HepG2 (cell line): ENCODE data around the gene PPP4R2. TPM values are rescaled to one million over a fixed set of nuclear protein-coding genes. Genes with fewer than 3 reads are reported as not detected.

Experiments used
- ATAC-seq: fragments of 200-7000 bp; cut with Tn5 transposase; 3 replicates; pipeline ENCODE4 v1.9.1; 2020; ENCODE audit warnings: mild to moderate bottlenecking, moderate library complexity
- BruUV-seq: library from RNA; stranded (reverse); fragments of 400-500 nt; replicated peaks from 2 replicates; lab custom pipeline; 2021; lab: Mats Ljungman, UMichigan
- CTCF ChIA-PET: fragments of 300-600 bp; formaldehyde crosslinking; extraction: SDS; loops from one replicate; lab custom pipeline; 2021; ENCODE audit warnings: low total read pairs, inconsistent platforms, low intra/inter-chr PET ratio; lab: Yijun Ruan, JAX
- POLR2A ChIA-PET: fragments of 350-600 bp; sonication (Branson Sonifier 250); formaldehyde crosslinking; loops from one replicate; lab custom pipeline; 2020; ENCODE audit warnings: antibody characterized with exemption, inconsistent platforms; lab: Yijun Ruan, JAX
- DNase-seq: peaks from one replicate; pipeline ENCODE4 v3.0.0-alpha.2; 2015; ENCODE audit warnings: low spot score
- FAIRE-seq: peaks from 3 replicates; lab custom pipeline; 2011; peaks lifted over from hg19 to GRCh38; lab: Jason Lieb, UNC
- H2AFZ ChIP-seq: one replicate; pipeline ENCODE4 v1.6.1; 2011; ENCODE audit warnings: low read length, inconsistent platforms
- H3K27ac ChIP-seq: fragments of 300-600 bp; 3 replicates; pipeline ENCODE4 v1.8.0; 2011; ENCODE audit warnings: mixed run types, mild to moderate bottlenecking, mixed read lengths, low read length, inconsistent platforms; ENCODE audit not compliant: insufficient read depth; ENCODE audit errors: extremely low read length
- H3K27me3 ChIP-seq, 2 experiments: fragments of 200-600 bp in 1 of 2; 2 replicates in 1 of 2; 3 replicates in 1 of 2; pipeline versions ENCODE4 v1.6.0 to v1.8.0; 2011; ENCODE audit warnings: low read length in 2 of 2, mild to moderate bottlenecking in 2 of 2, moderate library complexity in 2 of 2, inconsistent platforms in 1 of 2; ENCODE audit not compliant: insufficient read depth in 2 of 2, control insufficient read depth in 1 of 2
- H3K36me3 ChIP-seq, 2 experiments: fragments of 200-600 bp in 1 of 2; replicated peaks in 1 of 2; 2 replicates in 1 of 2; 3 replicates in 1 of 2; pipeline versions ENCODE4 v1.5.1 to v1.8.0; 2011; ENCODE audit warnings: low read length in 2 of 2, inconsistent platforms in 1 of 2; ENCODE audit not compliant: insufficient read depth in 2 of 2, control insufficient read depth in 1 of 2
- H3K4me1 ChIP-seq: 2 replicates; pipeline ENCODE4 v1.5.1; 2012; ENCODE audit warnings: low read length, inconsistent platforms; ENCODE audit not compliant: insufficient read depth
- H3K4me2 ChIP-seq: 2 replicates; pipeline ENCODE4 v1.6.0; 2011; ENCODE audit warnings: low read depth, low read length, inconsistent platforms
- H3K4me3 ChIP-seq, 3 experiments: fragments of 200-600 bp in 1 of 3; sonication (generic), shearing (Covaris generic) in 1 of 3; replicated peaks in 1 of 3; 2 replicates each; pipeline ENCODE4 v1.5.1; 2011 to 2016; ENCODE audit warnings: low read length in 3 of 3, inconsistent platforms in 2 of 3, low read depth in 2 of 3, mild to moderate bottlenecking in 2 of 3, control low read depth in 1 of 3, mixed read lengths in 1 of 3; ENCODE audit not compliant: insufficient read depth in 1 of 3
- H3K79me2 ChIP-seq: one replicate; pipeline ENCODE4 v1.6.1; 2011; ENCODE audit warnings: low read length, inconsistent platforms; ENCODE audit not compliant: insufficient read depth
- H3K9ac ChIP-seq: 2 replicates; pipeline ENCODE4 v1.6.0; 2011; ENCODE audit warnings: mild to moderate bottlenecking, low read depth, low read length, inconsistent platforms; ENCODE audit not compliant: insufficient read depth
- H3K9me3 ChIP-seq: 2 replicates; pipeline ENCODE4 v1.5.1; 2012; ENCODE audit warnings: mild to moderate bottlenecking, low read length
- H4K20me1 ChIP-seq: 2 replicates; pipeline ENCODE4 v1.6.0; 2011; ENCODE audit warnings: inconsistent platforms, mild to moderate bottlenecking, low read length, moderate library complexity; ENCODE audit not compliant: insufficient read depth
- ATF4 ChIP-seq, 2 experiments: fragments of 450-650 bp in 1 of 2; sonication (generic) in 1 of 2; formaldehyde crosslinking; IDR thresholded peaks; 2 replicates each; pipeline versions ENCODE4 v1.5.0 to v1.8.0; 2020 to 2022; ENCODE audit warnings: mild to moderate bottlenecking in 1 of 2, missing genetic modification reagents in 1 of 2
- CERS6 ChIP-seq: sonication (generic); formaldehyde crosslinking; IDR thresholded peaks from 2 replicates; pipeline ENCODE4 v1.5.0; 2020; ENCODE audit warnings: missing genetic modification reagents
- FOXC1 ChIP-seq: sonication (generic); formaldehyde crosslinking; IDR thresholded peaks from 2 replicates; pipeline ENCODE4 v1.8.0; 2022; ENCODE audit warnings: mild to moderate bottlenecking, missing genetic modification reagents, borderline replicate concordance
- HOXA3 ChIP-seq: sonication (generic); formaldehyde crosslinking; IDR thresholded peaks from 2 replicates; pipeline ENCODE4 v1.5.0; 2020; ENCODE audit warnings: missing genetic modification reagents
- IKZF4 ChIP-seq: sonication (generic); formaldehyde crosslinking; IDR thresholded peaks from 2 replicates; pipeline ENCODE4 v1.5.1; 2020; ENCODE audit warnings: borderline replicate concordance, mild to moderate bottlenecking, low read depth, missing genetic modification reagents; ENCODE audit errors: not compliant biosample characterization
- NRL ChIP-seq: sonication (generic); formaldehyde crosslinking; IDR thresholded peaks from 2 replicates; pipeline ENCODE4 v1.5.0; 2020; ENCODE audit warnings: missing genetic modification reagents, mild to moderate bottlenecking, moderate library complexity, borderline replicate concordance
- RXRB ChIP-seq: IDR thresholded peaks from 2 replicates; pipeline ENCODE4 v1.6.1; 2016; ENCODE audit warnings: borderline replicate concordance, missing genetic modification reagents, missing compliant biosample characterization
- SP2 ChIP-seq: sonication (generic); formaldehyde crosslinking; IDR thresholded peaks from 2 replicates; pipeline ENCODE4 v1.5.1; 2020; ENCODE audit warnings: mild to moderate bottlenecking, missing genetic modification reagents
- ZBTB20 ChIP-seq: sonication (generic); formaldehyde crosslinking; IDR thresholded peaks from 2 replicates; pipeline ENCODE4 v1.8.1; 2023; ENCODE audit warnings: missing genetic modification reagents, low read depth, mild to moderate bottlenecking, borderline replicate concordance
- ZBTB44 ChIP-seq: sonication (generic); formaldehyde crosslinking; IDR thresholded peaks from 2 replicates; pipeline ENCODE4 v1.4.0; 2020; ENCODE audit warnings: missing genetic modification reagents
- ZNF282 ChIP-seq: fragments of 450-650 bp; IDR thresholded peaks from 2 replicates; pipeline ENCODE4 v1.6.1; 2018; ENCODE audit not compliant: partially characterized antibody
- ZNF296 ChIP-seq: sonication (generic); formaldehyde crosslinking; conservative IDR thresholded peaks from 2 replicates; pipeline ENCODE4 v1.5.0; 2020; ENCODE audit warnings: mild to moderate bottlenecking, missing genetic modification reagents
- ZNF367 ChIP-seq: sonication (generic); formaldehyde crosslinking; IDR thresholded peaks from 2 replicates; pipeline ENCODE4 v1.4.0; 2020; ENCODE audit warnings: missing genetic modification reagents, borderline replicate concordance
- ZNF558 ChIP-seq: sonication (generic); formaldehyde crosslinking; IDR thresholded peaks from 2 replicates; pipeline ENCODE4 v1.9.0; 2022; ENCODE audit warnings: mild to moderate bottlenecking, missing genetic modification reagents, borderline replicate concordance
- ZNF577 ChIP-seq: sonication (generic); formaldehyde crosslinking; IDR thresholded peaks from 2 replicates; pipeline ENCODE4 v1.4.0; 2020; ENCODE audit warnings: mild to moderate bottlenecking, low read depth, missing genetic modification reagents, borderline replicate concordance
- ZNF609 ChIP-seq: sonication (generic); formaldehyde crosslinking; IDR thresholded peaks from 2 replicates; pipeline ENCODE4 v1.4.0; 2020; ENCODE audit warnings: mild to moderate bottlenecking, missing genetic modification reagents, borderline replicate concordance
- ZNF879 ChIP-seq: sonication (generic); formaldehyde crosslinking; IDR thresholded peaks from 2 replicates; pipeline ENCODE4 v1.8.1; 2023; ENCODE audit warnings: missing genetic modification reagents
- WGBS: methylation state at CpG from one replicate; pipeline ENCODE4 v1.1.6; 2017; ENCODE audit warnings: low lambda C conversion rate; 5-methylcytosine and 5-hydroxymethylcytosine counted together
- in situ Hi-C: cut with HindIII; loops from 2 replicates; pipeline ENCODE4 v1.10.0; 2017; ENCODE audit warnings: low pct_unique_long_range_greater_than_20kb; ENCODE audit not compliant: extremely low pct_ligation_motif_present
- intact Hi-C: fragments of 100-400 bp; cut with micrococcal nuclease; formaldehyde crosslinking; loops from one replicate; pipeline ENCODE4 v1.10.0; 2022; ENCODE audit not compliant: unreplicated experiment
- polyA plus RNA-seq, 8 experiments: library from polyadenylated mRNA; depleted of rRNA in 3 of 8; stranded (reverse) in 7 of 8; unstranded in 1 of 8; fragments of >200 nt; fragmentation: Illumina TruSeq in 4 of 8; extraction: Trizol in 4 of 8; gene quantifications; 2 replicates each; pipeline versions ENCODE4 v1.2.1 to v1.2.3, GENCODE V29; 2011 to 2016; ENCODE audit warnings: low read depth in 4 of 8, missing spikeins in 1 of 8, mixed read lengths in 1 of 8; ENCODE audit not compliant: insufficient read depth in 1 of 8
- total RNA-seq, 5 experiments: library from RNA; depleted of rRNA; stranded (reverse); fragments of >200 nt; fragmentation: Illumina TruSeq; extraction: Trizol; gene quantifications; 2 replicates each; pipeline ENCODE4 v1.2.3, GENCODE V29; 2016; ENCODE audit warnings: low read depth in 1 of 5

The PPP4R2 gene
- total and polyA plus RNA-seq, 2 of the 13 experiments (the other 11 are each of a cell fraction or from before 2014, with no cell fraction given), result 22.3 to 161 TPM

- Histone ChIP-seq H3K4me1 (peaks cover 28% of the 10 kb centered on the region), H3K27ac (no peak overlapping the region)
- TF ChIP-seq IKZF4 (CRISPR knock-in tag) (no peak), ZNF577 (CRISPR knock-in tag) (no peak), ZNF609 (CRISPR knock-in tag) (no peak), ZNF296 (CRISPR knock-in tag) (no peak), FOXC1 (no peak), NRL (CRISPR knock-in tag) (no peak), HOXA3 (CRISPR knock-in tag) (no peak), ZNF879 (CRISPR knock-in tag) (no peak), ZNF367 (CRISPR knock-in tag) (no peak), ATF4 (CRISPR knock-in tag; IDR thresholded peaks at IDR 0.05) (no peak), RXRB (CRISPR knock-in tag) (no peak), ZNF558 (CRISPR knock-in tag) (no peak), ZNF282 (no peak), ZBTB20 (CRISPR knock-in tag) (no peak), ZBTB44 (CRISPR knock-in tag) (no peak), CERS6 (no peak), SP2 (no peak)
Measured at GRCh38 chr3:72976281-72976741, 20.3 kb upstream of the PPP4R2 start.

More at GRCh38 chr3:72976281-72976741, 20.3 kb upstream of the PPP4R2 start:
- intact Hi-C loops, result no loop called here
- Histone ChIP-seq H3K27me3 (no peaks in the 10 kb centered on the region), H3K4me3 (no peak overlapping the region), H3K9me3 (no peaks in the 10 kb centered on the region), H3K4me2 (no peak overlapping the region), H3K36me3 (no peaks in the 10 kb centered on the region), H3K79me2 (no peaks in the 10 kb centered on the region), H2AFZ (no peak overlapping the region), H3K9ac (no peak overlapping the region), H4K20me1 (no peaks in the 10 kb centered on the region)
- BruUV-seq, result no TSS peak
- FAIRE-seq (no peak), DNase-seq (no peak), ATAC-seq (no peak)
- 85% methylated on average over 1 of the region's 1 CpG for WGBS
- POLR2A ChIA-PET, result interaction anchor here (1.4 kb wide), 1 partner anchor 21 kb away, joined by 6 read pairs; the partner anchor contains the start of gene PPP4R2
- in situ Hi-C loops, result no loop called here
- CTCF ChIA-PET, result no interaction called here
